K562 (cell line): ENCODE measurements around the gene ONECUT1. TPM values are rescaled to one million over a fixed set of nuclear protein-coding genes. Genes with fewer than 3 reads are reported as not detected.

Source experiments
- ATAC-seq: fragments of 200-7000 bp; cut with Tn5 transposase; 3 replicates; pipeline ENCODE4 v1.9.1; 2020; ENCODE audit warnings: moderate library complexity
- BruUV-seq: library from RNA; stranded (reverse); fragments of 400-500 nt; replicated peaks from 2 replicates; lab custom pipeline; 2021; lab: Mats Ljungman, UMichigan
- CTCF ChIA-PET: fragments of 300-600 bp; formaldehyde crosslinking; extraction: SDS; loops from one replicate; lab custom pipeline; 2021; ENCODE audit warnings: low intra/inter-chr PET ratio; lab: Yijun Ruan, JAX
- POLR2A ChIA-PET: fragments of 300-600, 350-650 bp; sonication (Branson Sonifier 250); formaldehyde crosslinking; extraction: SDS; loops from one replicate; lab custom pipeline; 2021; ENCODE audit warnings: antibody characterized with exemption, inconsistent platforms; lab: Yijun Ruan, JAX
- DNase-seq, 4 experiments: peaks; one replicate each; pipeline versions ENCODE4 v3.0.0 to v3.0.0-alpha.2; 2011 to 2018; ENCODE audit warnings: low spot score in 3 of 4, mixed read lengths in 3 of 4; ENCODE audit errors: extremely low read depth in 1 of 4
- FAIRE-seq: peaks from 2 replicates; lab custom pipeline; 2011; peaks lifted over from hg19 to GRCh38; lab: Jason Lieb, UNC
- H2AFZ ChIP-seq: 2 replicates; pipeline ENCODE4 v1.6.0; 2011; ENCODE audit warnings: low read depth, low read length, control low read depth, inconsistent platforms
- H3K27ac ChIP-seq: fragments of 200-600 bp; 3 replicates; pipeline ENCODE4 v1.8.0; 2011; ENCODE audit warnings: low read depth, mild to moderate bottlenecking, control low read depth, inconsistent platforms, low read length, moderate library complexity, mixed read lengths; ENCODE audit errors: extremely low read depth
- H3K27me3 ChIP-seq, 2 experiments: fragments of 300-600 bp in 1 of 2; 2 replicates in 1 of 2; 3 replicates in 1 of 2; pipeline versions ENCODE4 v1.6.0 to v1.8.0; 2011; ENCODE audit warnings: inconsistent platforms in 2 of 2, low read length in 2 of 2, mild to moderate bottlenecking in 1 of 2, mixed read lengths in 1 of 2, moderate library complexity in 1 of 2; ENCODE audit not compliant: control insufficient read depth in 2 of 2, insufficient read depth in 2 of 2
- H3K36me3 ChIP-seq: fragments of 300-600 bp; 3 replicates; pipeline ENCODE4 v1.8.0; 2011; ENCODE audit warnings: mild to moderate bottlenecking, low read length, inconsistent platforms; ENCODE audit not compliant: control insufficient read depth, insufficient read depth
- H3K4me1 ChIP-seq, 2 experiments: fragments of 200-600 bp in 1 of 2; replicated peaks in 1 of 2; 2 replicates in 1 of 2; 3 replicates in 1 of 2; pipeline versions ENCODE4 v1.5.1 to v1.8.0; 2011; ENCODE audit warnings: inconsistent platforms in 2 of 2, low read length in 2 of 2, mild to moderate bottlenecking in 1 of 2, mixed read lengths in 1 of 2, moderate library complexity in 1 of 2; ENCODE audit not compliant: control insufficient read depth in 2 of 2, insufficient read depth in 2 of 2
- H3K4me2 ChIP-seq: 2 replicates; pipeline ENCODE4 v1.6.1; 2011; ENCODE audit warnings: low read length, control low read depth, inconsistent platforms, mixed read lengths; ENCODE audit not compliant: insufficient read depth
- H3K4me3 ChIP-seq: fragments of 200-600 bp; sonication (generic), shearing (Covaris generic); 2 replicates; pipeline ENCODE4 v1.5.1; 2016; ENCODE audit warnings: control low read depth, inconsistent platforms
- H3K79me2 ChIP-seq: fragments of 200-600 bp; 3 replicates; pipeline ENCODE4 v1.8.0; 2011; ENCODE audit warnings: low read length, inconsistent platforms; ENCODE audit not compliant: control insufficient read depth, insufficient read depth
- H3K9ac ChIP-seq, 2 experiments: 2 replicates each; pipeline versions ENCODE4 v1.6.0 to v1.6.1; 2011; ENCODE audit warnings: low read depth in 2 of 2, low read length in 2 of 2, control low read depth in 1 of 2, inconsistent platforms in 1 of 2, mild to moderate bottlenecking in 1 of 2, mixed read lengths in 1 of 2; ENCODE audit not compliant: insufficient read depth in 1 of 2
- H3K9me1 ChIP-seq: one replicate; pipeline ENCODE4 v1.6.0; 2011; ENCODE audit warnings: inconsistent platforms, mild to moderate bottlenecking, low read length, moderate library complexity; ENCODE audit not compliant: control insufficient read depth, insufficient read depth
- H3K9me3 ChIP-seq: replicated peaks from 2 replicates; pipeline ENCODE4 v1.5.1; 2011; ENCODE audit warnings: low read depth, low read length, inconsistent platforms; ENCODE audit not compliant: control insufficient read depth, insufficient read depth
- H4K20me1 ChIP-seq: replicated peaks from 2 replicates; pipeline ENCODE4 v1.6.1; 2011; ENCODE audit warnings: low read length, inconsistent platforms, mixed read lengths; ENCODE audit not compliant: control insufficient read depth, insufficient read depth
- BCOR ChIP-seq: fragments of 450-650 bp; IDR thresholded peaks from 2 replicates; pipeline ENCODE4 v1.6.1; 2016
- CBFA2T2 ChIP-seq: fragments of 450-650 bp; conservative IDR thresholded peaks from 2 replicates; pipeline ENCODE4 v1.6.1; 2017; ENCODE audit warnings: mild to moderate bottlenecking
- CBX8 ChIP-seq: fragments of 200-600 bp; sonication (generic); IDR thresholded peaks from 2 replicates; pipeline ENCODE4 v1.6.1; 2012; ENCODE audit warnings: borderline replicate concordance, mixed run types, low read depth, mild to moderate bottlenecking, moderate library complexity, mixed read lengths, low read length, control low read depth, inconsistent platforms; ENCODE audit not compliant: poor library complexity, severe bottlenecking; ENCODE audit errors: extremely low read depth
- CREB1 ChIP-seq, 2 experiments: sonication (generic) in 1 of 2; formaldehyde crosslinking in 1 of 2; IDR thresholded peaks; 2 replicates each; pipeline versions ENCODE4 v1.6.1 to v1.8.0; 2012 to 2022; ENCODE audit warnings: inconsistent platforms in 1 of 2, mild to moderate bottlenecking in 1 of 2, missing genetic modification reagents in 1 of 2, moderate library complexity in 1 of 2
- E2F1 ChIP-seq: sonication (generic); formaldehyde crosslinking; IDR thresholded peaks from 2 replicates; pipeline ENCODE4 v1.8.1; 2023; ENCODE audit warnings: mild to moderate bottlenecking, missing genetic modification reagents, moderate library complexity
- ELK1 ChIP-seq: sonication (generic); formaldehyde crosslinking; IDR thresholded peaks from 2 replicates; pipeline ENCODE4 v1.8.1; 2022; ENCODE audit warnings: missing genetic modification reagents
- EWSR1 ChIP-seq: fragments of 450-650 bp; IDR thresholded peaks from 2 replicates; pipeline ENCODE4 v1.6.1; 2018; ENCODE audit warnings: borderline replicate concordance, mild to moderate bottlenecking, low read depth, moderate library complexity; ENCODE audit not compliant: partially characterized antibody
- ILF3 ChIP-seq: fragments of 450-650 bp; IDR thresholded peaks from 2 replicates; pipeline ENCODE4 v1.6.1; 2018; ENCODE audit warnings: antibody characterized with exemption, mild to moderate bottlenecking, moderate library complexity, borderline replicate concordance
- NCOA2 ChIP-seq, 2 experiments: fragments of 450-650 bp; IDR thresholded peaks; 2 replicates each; pipeline ENCODE4 v1.6.1; 2018; ENCODE audit warnings: mild to moderate bottlenecking in 2 of 2, moderate library complexity in 1 of 2; ENCODE audit not compliant: partially characterized antibody in 2 of 2
- NR4A1 ChIP-seq, 2 experiments: fragments of 250-450 bp in 1 of 2; fragments of 450-650 bp in 1 of 2; sonication (Bioruptor Pico) in 1 of 2; IDR thresholded peaks; 2 replicates each; pipeline versions ENCODE4 v1.4.0 to v1.6.1; 2016 to 2020; ENCODE audit warnings: mild to moderate bottlenecking in 2 of 2, missing compliant biosample characterization in 1 of 2, missing genetic modification characterization in 1 of 2, moderate library complexity in 1 of 2
- SNRNP70 ChIP-seq: fragments of 200-400 bp; formaldehyde crosslinking; optimal IDR thresholded peaks from 2 replicates; pipeline ENCODE3; 2017; ENCODE audit warnings: low read depth, low read length
- YY1 ChIP-seq, 3 experiments: IDR thresholded peaks; 2 replicates each; pipeline ENCODE4 v1.6.1; 2011; ENCODE audit warnings: low read length in 2 of 3, mild to moderate bottlenecking in 2 of 3, moderate library complexity in 2 of 3, borderline replicate concordance in 1 of 3, control low read depth in 1 of 3, low read depth in 1 of 3; ENCODE audit not compliant: insufficient read depth in 3 of 3, insufficient replicate concordance in 2 of 3, control insufficient read depth in 1 of 3, insufficient read length in 1 of 3; ENCODE audit errors: extremely low read depth in 1 of 3
- ZC3H11A ChIP-seq: IDR thresholded peaks from 2 replicates; pipeline ENCODE4 v1.6.1; 2012; ENCODE audit warnings: low read depth, low read length, improper control_type of control experiment
- ZNF512 ChIP-seq: IDR thresholded peaks from 2 replicates; pipeline ENCODE4 v1.6.1; 2016; ENCODE audit warnings: missing genetic modification characterization, missing compliant biosample characterization
- ZNF695 ChIP-seq: fragments of 450-650 bp; formaldehyde crosslinking; IDR thresholded peaks from 2 replicates; pipeline ENCODE4 v1.4.0; 2020; ENCODE audit warnings: mild to moderate bottlenecking, moderate library complexity
- ZNF778 ChIP-seq: fragments of 450-650 bp; formaldehyde crosslinking; IDR thresholded peaks from 2 replicates; pipeline ENCODE4 v1.4.0; 2020; ENCODE audit warnings: mild to moderate bottlenecking, moderate library complexity
- WGBS: fragments of 100-300 bp; shearing (Covaris generic); methylation state at CpG from one replicate; pipeline ENCODE4 v1.1.6; 2016; ENCODE audit warnings: low coverage, mixed read lengths; ENCODE audit not compliant: insufficient coverage; ENCODE audit errors: missing lambda C conversion rate; 5-methylcytosine and 5-hydroxymethylcytosine counted together
- in situ Hi-C: fragments of 300-500 bp; cut with MboI; formaldehyde crosslinking; loops from 4 replicates; pipeline ENCODE4 v1.15.0; 2018; ENCODE audit warnings: inconsistent platforms, mixed read lengths
- intact Hi-C: fragments of 100-400 bp; cut with micrococcal nuclease; formaldehyde crosslinking; loops from 2 replicates; pipeline ENCODE4 v1.14.2; 2022
- polyA plus RNA-seq, 8 experiments: library from polyadenylated mRNA; depleted of rRNA in 4 of 8; stranded (reverse) in 5 of 8; unstranded in 3 of 8; fragments of >200 nt; fragmentation: Nextera tagmentation in 2 of 8; fragmentation: Illumina TruSeq in 1 of 8; extraction: Ambion mirVana in 2 of 8; extraction: Trizol in 1 of 8; gene quantifications; 2 replicates each; pipeline versions ENCODE4 v1.2.1 to v1.2.3, GENCODE V29; 2011 to 2014; ENCODE audit warnings: inconsistent platforms in 1 of 8, missing spikeins in 1 of 8
- total RNA-seq, 7 experiments: library from RNA; depleted of rRNA in 6 of 7; stranded (reverse); fragments of >200 nt in 6 of 7; fragmentation: Illumina TruSeq in 2 of 7; extraction: Trizol in 2 of 7; gene quantifications; 2 replicates each; pipeline versions ENCODE4 v1.2.1 to v1.2.3, GENCODE V29; 2011 to 2021; ENCODE audit warnings: low replicate concordance in 1 of 7

The ONECUT1 gene
- total and polyA plus RNA-seq, 9 of the 15 experiments (the other 6 are each of a cell fraction or from before 2014, with no cell fraction given), result not detected

- DNase-seq (no peak), FAIRE-seq (no peak), ATAC-seq (no peak)
- intact Hi-C loops (no loop called here), in situ Hi-C loops (no loop called here)
- Histone ChIP-seq H3K4me2 (no peak overlapping the region), H3K4me1 (peaks cover 0 to 33% of the 10 kb centered on the region in 2 experiments; a peak in 2 of 5 replicates), H4K20me1 (no peaks in the 10 kb centered on the region), H3K9ac (no peak overlapping the region), H3K4me3 (no peak overlapping the region), H3K27ac (no peak overlapping the region), H3K36me3 (no peaks in the 10 kb centered on the region), H3K9me3 (no peaks in the 10 kb centered on the region), H3K79me2 (no peaks in the 10 kb centered on the region), H2AFZ (no peak overlapping the region), H3K9me1 (no peaks in the 10 kb centered on the region), H3K27me3 (peaks cover 3 to 38% of the 10 kb centered on the region in 2 experiments; a peak in 3 of 5 replicates)
- POLR2A ChIA-PET, result interaction anchor here (1.2 kb wide), 1 partner anchor 11 kb away, joined by 4 read pairs; no protein-coding TSS in a partner anchor
- no TSS peak for BruUV-seq
- CTCF ChIA-PET, result no interaction called here
- 14% methylated on average over 15 of the region's 27 CpGs for WGBS
- TF ChIP-seq NCOA2 (IDR thresholded peaks at IDR 0.05; ENCODE audit: partially characterized antibody in 2 of 2) (no peak), SNRNP70 (no peak), ZNF512 (no peak), YY1 (IDR thresholded peaks at IDR 0.05; ENCODE audit: borderline replicate concordance in 1 of 3, control insufficient read depth in 1 of 3, extremely low read depth in 1 of 3, insufficient read depth in 3 of 3, insufficient read length in 1 of 3, insufficient replicate concordance in 2 of 3, low read depth in 1 of 3, low read length in 2 of 3) (no peak), ZNF778 (CRISPR knock-in tag) (no peak), ZC3H11A (no peak), BCOR (no peak), EWSR1 (no peak), CREB1 (IDR thresholded peaks at IDR 0.05) (no peak), CREB1 (CRISPR knock-in tag; IDR thresholded peaks at IDR 0.05) (no peak), ELK1 (CRISPR knock-in tag) (no peak), E2F1 (CRISPR knock-in tag) (no peak), ZNF695 (CRISPR knock-in tag) (no peak), CBX8 (no peak), CBFA2T2 (no peak), ILF3 (no peak), NR4A1 (CRISPR knock-in tag; IDR thresholded peaks at IDR 0.05) (no peak), NR4A1 (tag; IDR thresholded peaks at IDR 0.05) (no peak)
These were observed 2.5 kb downstream of the ONECUT1 start for GRCh38 chr15:52787549-52788098.
